Loucy (cell line): ENCODE measurements around the gene SPATA13.

Experiments
- H2AFZ ChIP-seq: fragments of 200-600 bp; sonication (generic); 2 replicates; pipeline ENCODE4 v1.6.0; 2016; ENCODE audit warnings: antibody characterized with exemption, mild to moderate bottlenecking, low read length, moderate library complexity
- H3F3A ChIP-seq: fragments of 200-600 bp; 2 replicates; pipeline ENCODE4 v1.6.0; 2016; ENCODE audit warnings: antibody characterized with exemption, low read depth, mild to moderate bottlenecking
- H3K27me3 ChIP-seq: fragments of 200-600 bp; sonication (generic); 2 replicates; pipeline ENCODE4 v1.6.1; 2014; ENCODE audit warnings: low read length, mild to moderate bottlenecking; ENCODE audit not compliant: insufficient read depth, poor library complexity, severe bottlenecking
- H3K36me3 ChIP-seq: fragments of 200-600 bp; sonication (generic); 2 replicates; pipeline ENCODE4 v1.6.1; 2016; ENCODE audit warnings: low read length; ENCODE audit not compliant: insufficient read depth
- H3K4me1 ChIP-seq: fragments of 200-600 bp; sonication (generic); 2 replicates; pipeline ENCODE4 v1.5.1; 2014; ENCODE audit warnings: low read length, mild to moderate bottlenecking; ENCODE audit not compliant: insufficient read depth, poor library complexity, severe bottlenecking
- H3K4me2 ChIP-seq: fragments of 200-600 bp; sonication (generic); 2 replicates; pipeline ENCODE4 v1.6.0; 2014; ENCODE audit warnings: antibody characterized with exemption, low read length, low read depth, mild to moderate bottlenecking; ENCODE audit not compliant: poor library complexity, severe bottlenecking
- H3K4me3 ChIP-seq: fragments of 200-600 bp; sonication (generic); 2 replicates; pipeline ENCODE4 v1.5.1; 2014; ENCODE audit warnings: low read length, mild to moderate bottlenecking, mixed read lengths; ENCODE audit not compliant: poor library complexity, severe bottlenecking
- H3K79me2 ChIP-seq: fragments of 200-600 bp; sonication (generic); 2 replicates; pipeline ENCODE4 v1.6.1; 2014; ENCODE audit warnings: low read length; ENCODE audit not compliant: insufficient read depth
- H3K9ac ChIP-seq: fragments of 200-600 bp; sonication (generic); 2 replicates; pipeline ENCODE4 v1.6.0; 2014; ENCODE audit warnings: mild to moderate bottlenecking, low read depth, low read length, moderate library complexity; ENCODE audit not compliant: poor library complexity, severe bottlenecking
- H3K9me2 ChIP-seq: fragments of 200-600 bp; sonication (generic); replicated peaks from 2 replicates; pipeline ENCODE4 v1.6.1; 2016; ENCODE audit warnings: low read depth, low read length, mixed read lengths
- H3K9me3 ChIP-seq: fragments of 200-600 bp; sonication (generic); 2 replicates; pipeline ENCODE4 v1.6.1; 2014; ENCODE audit warnings: mild to moderate bottlenecking, antibody characterized with exemption, low read length, low read depth; ENCODE audit not compliant: insufficient read depth
- H4K20me1 ChIP-seq: fragments of 200-600 bp; sonication (generic); 2 replicates; pipeline ENCODE4 v1.6.0; 2014; ENCODE audit warnings: antibody characterized with exemption, low read length, mild to moderate bottlenecking; ENCODE audit not compliant: insufficient read depth, poor library complexity, severe bottlenecking
- EZH2phosphoT487 ChIP-seq: fragments of 200-600 bp; IDR thresholded peaks from 2 replicates; pipeline ENCODE4 v1.6.1; 2018; ENCODE audit warnings: antibody characterized with exemption, mild to moderate bottlenecking, moderate library complexity, borderline replicate concordance
- TF ChIP-seq, protein P1 (sequence below): fragments of 200-600 bp; sonication (generic); conservative IDR thresholded peaks from 2 replicates; pipeline ENCODE4 v1.5.1; 2014; ENCODE audit warnings: mild to moderate bottlenecking, antibody characterized with exemption, low read length

SPATA13 gene

GRCh38 chr13:24242100-24242499 lies 81.6 kb downstream of the SPATA13 start:
- no peak for TF ChIP-seq EZH2phosphoT487
- TF ChIP-seq, protein P1, sequence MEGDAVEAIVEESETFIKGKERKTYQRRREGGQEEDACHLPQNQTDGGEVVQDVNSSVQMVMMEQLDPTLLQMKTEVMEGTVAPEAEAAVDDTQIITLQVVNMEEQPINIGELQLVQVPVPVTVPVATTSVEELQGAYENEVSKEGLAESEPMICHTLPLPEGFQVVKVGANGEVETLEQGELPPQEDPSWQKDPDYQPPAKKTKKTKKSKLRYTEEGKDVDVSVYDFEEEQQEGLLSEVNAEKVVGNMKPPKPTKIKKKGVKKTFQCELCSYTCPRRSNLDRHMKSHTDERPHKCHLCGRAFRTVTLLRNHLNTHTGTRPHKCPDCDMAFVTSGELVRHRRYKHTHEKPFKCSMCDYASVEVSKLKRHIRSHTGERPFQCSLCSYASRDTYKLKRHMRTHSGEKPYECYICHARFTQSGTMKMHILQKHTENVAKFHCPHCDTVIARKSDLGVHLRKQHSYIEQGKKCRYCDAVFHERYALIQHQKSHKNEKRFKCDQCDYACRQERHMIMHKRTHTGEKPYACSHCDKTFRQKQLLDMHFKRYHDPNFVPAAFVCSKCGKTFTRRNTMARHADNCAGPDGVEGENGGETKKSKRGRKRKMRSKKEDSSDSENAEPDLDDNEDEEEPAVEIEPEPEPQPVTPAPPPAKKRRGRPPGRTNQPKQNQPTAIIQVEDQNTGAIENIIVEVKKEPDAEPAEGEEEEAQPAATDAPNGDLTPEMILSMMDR: no peak
- Histone ChIP-seq H3K4me3 (no peak overlapping the region), H3K79me2 (peaks cover 10% of the 10 kb centered on the region; the same call in 1 of the 2 replicates), H3F3A (no peaks in the 10 kb centered on the region), H3K4me2 (no peak overlapping the region), H3K36me3 (no peaks in the 10 kb centered on the region; the same call in 1 of the 2 replicates), H3K27me3 (no peaks in the 10 kb centered on the region), H4K20me1 (no peaks in the 10 kb centered on the region), H3K9me3 (no peaks in the 10 kb centered on the region), H3K9me2 (no peaks in the 10 kb centered on the region), H3K4me1 (no peaks in the 10 kb centered on the region), H3K9ac (no peak overlapping the region), H2AFZ (no peak overlapping the region)

- Histone ChIP-seq H3K36me3 (no peaks in the 10 kb centered on the region; the same call in 1 of the 2 replicates), H3K79me2 (peaks cover 10% of the 10 kb centered on the region; the same call in 1 of the 2 replicates), H3F3A (no peaks in the 10 kb centered on the region), H3K27me3 (no peaks in the 10 kb centered on the region), H3K9me3 (no peaks in the 10 kb centered on the region), H3K9me2 (no peaks in the 10 kb centered on the region), H3K4me1 (no peaks in the 10 kb centered on the region), H3K4me2 (no peak overlapping the region), H3K4me3 (no peak overlapping the region), H2AFZ (no peak overlapping the region), H4K20me1 (no peaks in the 10 kb centered on the region), H3K9ac (no peak overlapping the region)
- no peak for TF ChIP-seq EZH2phosphoT487
- TF ChIP-seq, protein P1: no peak
These were observed 82.8 kb downstream of the SPATA13 start for GRCh38 chr13:24243302-24243701.

DNA sequence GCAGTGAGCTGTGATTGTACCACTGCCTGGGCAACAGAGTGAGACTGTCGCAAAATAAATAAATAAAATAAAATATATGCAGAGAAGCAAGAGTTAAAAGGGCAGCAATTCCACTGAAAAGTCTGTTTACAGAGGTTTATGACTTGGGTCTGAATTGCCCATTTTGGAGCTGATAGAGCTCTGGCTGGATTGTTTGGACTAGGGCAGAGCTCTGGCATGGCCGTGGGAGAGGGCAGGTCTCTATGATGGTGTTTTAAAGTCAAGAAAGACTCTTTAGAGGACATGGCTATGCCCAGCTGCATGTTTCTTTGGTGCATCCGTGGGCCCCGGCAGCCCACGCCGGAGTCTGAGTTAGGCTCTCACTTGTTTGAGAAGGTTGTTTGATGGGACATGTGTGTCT lies 84.3 kb downstream of the SPATA13 start:
- H3K9me2 ChIP-seq: no peaks in the 10 kb centered on the region
- H3K4me1 ChIP-seq: no peaks in the 10 kb centered on the region
- H3K4me2 ChIP-seq: no peak overlapping the region
- H3K9me3 ChIP-seq: no peaks in the 10 kb centered on the region
- H3K27me3 ChIP-seq: no peaks in the 10 kb centered on the region
- peaks cover 10% of the 10 kb centered on the region; the same call in 1 of the 2 replicates for H3K79me2 ChIP-seq
- no peaks in the 10 kb centered on the region for H3F3A ChIP-seq
- no peak overlapping the region for H3K4me3 ChIP-seq
- H3K9ac ChIP-seq: no peak overlapping the region
- TF ChIP-seq, protein P1: no peak
- TF ChIP-seq EZH2phosphoT487: no peak
- H4K20me1 ChIP-seq: no peaks in the 10 kb centered on the region
- no peak overlapping the region for H2AFZ ChIP-seq
- no peaks in the 10 kb centered on the region; the same call in 1 of the 2 replicates for H3K36me3 ChIP-seq
